ENCODE measurements around the gene GLT6D1.

Gene GLT6D1, protein sequence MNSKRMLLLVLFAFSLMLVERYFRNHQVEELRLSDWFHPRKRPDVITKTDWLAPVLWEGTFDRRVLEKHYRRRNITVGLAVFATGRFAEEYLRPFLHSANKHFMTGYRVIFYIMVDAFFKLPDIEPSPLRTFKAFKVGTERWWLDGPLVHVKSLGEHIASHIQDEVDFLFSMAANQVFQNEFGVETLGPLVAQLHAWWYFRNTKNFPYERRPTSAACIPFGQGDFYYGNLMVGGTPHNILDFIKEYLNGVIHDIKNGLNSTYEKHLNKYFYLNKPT

GRCh38 chr9:135639196-135639595 lies at the start of gene GLT6D1:
Gene GLT6D1 (minus strand): TSS chr9:135639540. CDS start chr9:135639187, 353 bp downstream.
- no peak within 1 kb of the TSS for H3K9ac ChIP-seq (ENCODE audit: low read length in 2 of 2)
- no peak within 1 kb of the TSS for H3K4me3 ChIP-seq (ENCODE audit: low read length in 2 of 2)
- H3K9me3 ChIP-seq (ENCODE audit: control insufficient read depth in 2 of 2, low read length in 2 of 2) = peaks cover 0 to under 1% of the 10 kb centered on the region in 2 donors
- peaks cover 0 to 13% of the 10 kb centered on the region in 2 donors for H3K27me3 ChIP-seq (ENCODE audit: control insufficient read depth in 1 of 2, insufficient read depth in 2 of 2, low read length in 2 of 2)
- no peaks in the 10 kb centered on the region for H3K4me1 ChIP-seq (ENCODE audit: control insufficient read depth, insufficient read depth, low read length)
- no peaks in the 10 kb centered on the region for H3K36me3 ChIP-seq (ENCODE audit: control insufficient read depth in 2 of 2, insufficient read depth in 2 of 2, low read length in 2 of 2)
- no peak within 1 kb of the TSS for H3K27ac ChIP-seq (ENCODE audit: low read length)

DNA sequence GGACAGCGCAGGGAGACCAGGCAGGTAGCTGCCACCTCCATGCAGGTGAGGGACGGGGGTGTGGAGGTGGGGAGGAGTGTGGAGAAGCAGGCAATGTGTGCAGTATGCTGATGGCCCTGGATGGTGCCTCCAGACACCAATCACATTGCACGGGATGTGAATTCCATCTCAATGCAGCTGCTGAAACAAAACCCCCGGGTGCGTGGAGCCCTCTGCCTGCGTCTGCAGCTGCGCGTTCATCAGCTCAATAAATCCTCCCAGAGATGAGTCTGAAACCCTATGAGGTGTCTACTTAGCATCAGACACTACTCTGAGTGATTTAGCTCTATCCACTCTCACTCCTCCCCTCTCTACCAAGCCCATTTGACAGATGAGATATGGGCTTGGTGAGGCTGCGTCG lies 49.7 kb upstream of the GLT6D1 start:
- H3K4me1 ChIP-seq (ENCODE audit: control insufficient read depth, insufficient read depth, low read length) = no peaks in the 10 kb centered on the region
- H3K9me3 ChIP-seq (ENCODE audit: control insufficient read depth in 2 of 2, low read length in 2 of 2) = no peaks in the 10 kb centered on the region
- peaks cover 3 to 25% of the 10 kb centered on the region in 2 donors for H3K27me3 ChIP-seq (ENCODE audit: control insufficient read depth in 1 of 2, insufficient read depth in 2 of 2, low read length in 2 of 2)
- H3K27ac ChIP-seq (ENCODE audit: low read length) = no peak overlapping the region
- no peaks in the 10 kb centered on the region for H3K36me3 ChIP-seq (ENCODE audit: control insufficient read depth in 2 of 2, insufficient read depth in 2 of 2, low read length in 2 of 2)
- H3K9ac ChIP-seq (ENCODE audit: low read length in 2 of 2) = no peak overlapping the region
- H3K4me3 ChIP-seq (ENCODE audit: low read length in 2 of 2) = no peak overlapping the region

DNA sequence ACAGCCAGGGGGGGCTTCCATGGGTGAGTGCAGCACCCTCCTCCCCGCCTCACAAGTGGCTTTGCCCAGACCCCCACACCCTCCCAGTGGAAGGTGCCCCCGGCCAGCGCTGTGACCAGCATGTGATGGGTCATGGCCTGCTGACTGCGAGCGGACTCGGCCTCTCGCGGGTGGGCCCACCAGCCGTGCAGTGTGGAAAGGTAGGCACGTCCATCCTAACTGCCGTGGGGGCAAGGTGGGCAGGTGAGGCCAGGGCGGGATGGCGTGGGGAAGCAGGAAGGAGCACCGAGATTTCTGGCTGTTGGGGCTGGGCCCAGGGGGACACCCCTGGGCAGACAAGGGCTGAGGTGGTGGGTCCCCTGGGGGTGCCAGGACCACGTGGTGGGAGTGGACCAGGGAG lies 47.9 kb upstream of the GLT6D1 start:
- H3K9me3 ChIP-seq (ENCODE audit: control insufficient read depth in 2 of 2, low read length in 2 of 2) = no peaks in the 10 kb centered on the region
- H3K27me3 ChIP-seq (ENCODE audit: control insufficient read depth in 1 of 2, insufficient read depth in 2 of 2, low read length in 2 of 2) = peaks cover 9 to 30% of the 10 kb centered on the region in 2 donors
- no peaks in the 10 kb centered on the region for H3K4me1 ChIP-seq (ENCODE audit: control insufficient read depth, insufficient read depth, low read length)

DNA sequence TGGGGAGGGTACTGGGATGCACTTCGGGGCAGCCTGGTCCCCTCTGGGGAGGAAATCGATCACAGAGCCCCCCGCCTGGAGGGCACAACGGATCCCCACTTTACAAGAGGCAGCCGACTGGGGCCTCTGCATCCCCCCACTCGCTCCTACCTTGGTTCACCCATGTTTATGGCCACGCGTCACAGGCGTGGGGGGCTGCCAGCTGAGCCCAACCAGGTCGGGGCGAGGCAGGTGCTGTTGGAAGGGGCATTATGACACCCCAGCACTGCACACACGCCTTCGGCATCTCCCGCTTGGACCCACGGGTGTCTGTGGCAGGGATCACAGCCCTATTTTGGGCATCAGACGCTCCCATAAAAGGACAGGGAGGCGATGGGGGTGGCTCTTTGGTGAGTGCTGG lies 45.4 kb upstream of the GLT6D1 start:
- Histone ChIP-seq H3K4me3 (ENCODE audit: low read length in 2 of 2) (no peak overlapping the region), H3K9me3 (ENCODE audit: control insufficient read depth in 2 of 2, low read length in 2 of 2) (no peaks in the 10 kb centered on the region), H3K27me3 (ENCODE audit: control insufficient read depth in 1 of 2, insufficient read depth in 2 of 2, low read length in 2 of 2) (peaks cover 10 to 23% of the 10 kb centered on the region in 2 donors), H3K27ac (ENCODE audit: low read length) (no peak overlapping the region), H3K9ac (ENCODE audit: low read length in 2 of 2) (no peak overlapping the region), H3K36me3 (ENCODE audit: control insufficient read depth in 2 of 2, insufficient read depth in 2 of 2, low read length in 2 of 2) (no peaks in the 10 kb centered on the region), H3K4me1 (ENCODE audit: control insufficient read depth, insufficient read depth, low read length) (no peaks in the 10 kb centered on the region)

More for the DNA sequence above, 47.9 kb upstream of the GLT6D1 start:
- Histone ChIP-seq H3K27ac (ENCODE audit: low read length) (no peak overlapping the region), H3K4me3 (ENCODE audit: low read length in 2 of 2) (no peak overlapping the region), H3K36me3 (ENCODE audit: control insufficient read depth in 2 of 2, insufficient read depth in 2 of 2, low read length in 2 of 2) (no peaks in the 10 kb centered on the region), H3K9ac (ENCODE audit: low read length in 2 of 2) (no peak overlapping the region)

- no peak overlapping the region for H3K27ac ChIP-seq (ENCODE audit: low read length)
- H3K4me1 ChIP-seq (ENCODE audit: control insufficient read depth, insufficient read depth, low read length) = no peaks in the 10 kb centered on the region
- H3K36me3 ChIP-seq (ENCODE audit: control insufficient read depth in 2 of 2, insufficient read depth in 2 of 2, low read length in 2 of 2) = no peaks in the 10 kb centered on the region
- H3K27me3 ChIP-seq (ENCODE audit: control insufficient read depth in 1 of 2, insufficient read depth in 2 of 2, low read length in 2 of 2) = peaks cover 10 to 20% of the 10 kb centered on the region in 2 donors
- no peak overlapping the region for H3K9ac ChIP-seq (ENCODE audit: low read length in 2 of 2)
- no peaks in the 10 kb centered on the region for H3K9me3 ChIP-seq (ENCODE audit: control insufficient read depth in 2 of 2, low read length in 2 of 2)
- no peak overlapping the region for H3K4me3 ChIP-seq (ENCODE audit: low read length in 2 of 2)
Observed at GRCh38 chr9:135683401-135684034, 44.2 kb upstream of the GLT6D1 start.

- H3K27me3 ChIP-seq (ENCODE audit: control insufficient read depth in 1 of 2, insufficient read depth in 2 of 2, low read length in 2 of 2) = peaks cover 10 to 13% of the 10 kb centered on the region in 2 donors
- no peaks in the 10 kb centered on the region for H3K36me3 ChIP-seq (ENCODE audit: control insufficient read depth in 2 of 2, insufficient read depth in 2 of 2, low read length in 2 of 2)
- H3K4me1 ChIP-seq (ENCODE audit: control insufficient read depth, insufficient read depth, low read length) = no peaks in the 10 kb centered on the region
- H3K4me3 ChIP-seq (ENCODE audit: low read length in 2 of 2) = no peak overlapping the region
- no peak overlapping the region for H3K9ac ChIP-seq (ENCODE audit: low read length in 2 of 2)
- no peaks in the 10 kb centered on the region for H3K9me3 ChIP-seq (ENCODE audit: control insufficient read depth in 2 of 2, low read length in 2 of 2)
- no peak overlapping the region for H3K27ac ChIP-seq (ENCODE audit: low read length)
Observed at GRCh38 chr9:135681161-135681560, 41.8 kb upstream of the GLT6D1 start.

- Histone ChIP-seq H3K9me3 (ENCODE audit: control insufficient read depth in 2 of 2, low read length in 2 of 2) (no peaks in the 10 kb centered on the region), H3K27me3 (ENCODE audit: control insufficient read depth in 1 of 2, insufficient read depth in 2 of 2, low read length in 2 of 2) (peaks cover 10 to 13% of the 10 kb centered on the region in 2 donors), H3K27ac (ENCODE audit: low read length) (no peak overlapping the region), H3K4me1 (ENCODE audit: control insufficient read depth, insufficient read depth, low read length) (no peaks in the 10 kb centered on the region), H3K9ac (ENCODE audit: low read length in 2 of 2) (no peak overlapping the region), H3K4me3 (ENCODE audit: low read length in 2 of 2) (no peak overlapping the region), H3K36me3 (ENCODE audit: control insufficient read depth in 2 of 2, insufficient read depth in 2 of 2, low read length in 2 of 2) (no peaks in the 10 kb centered on the region)
Observed at GRCh38 chr9:135680056-135680455, 40.7 kb upstream of the GLT6D1 start.

- no peaks in the 10 kb centered on the region for H3K9me3 ChIP-seq (ENCODE audit: control insufficient read depth in 2 of 2, low read length in 2 of 2)
- no peak overlapping the region for H3K9ac ChIP-seq (ENCODE audit: low read length in 2 of 2)
- no peak overlapping the region for H3K27ac ChIP-seq (ENCODE audit: low read length)
- H3K36me3 ChIP-seq (ENCODE audit: control insufficient read depth in 2 of 2, insufficient read depth in 2 of 2, low read length in 2 of 2) = no peaks in the 10 kb centered on the region
- H3K4me3 ChIP-seq (ENCODE audit: low read length in 2 of 2) = no peak overlapping the region
- no peaks in the 10 kb centered on the region for H3K4me1 ChIP-seq (ENCODE audit: control insufficient read depth, insufficient read depth, low read length)
- H3K27me3 ChIP-seq (ENCODE audit: control insufficient read depth in 1 of 2, insufficient read depth in 2 of 2, low read length in 2 of 2) = peaks cover 3 to 4% of the 10 kb centered on the region in 2 donors
Observed at GRCh38 chr9:135678236-135679017, 39.1 kb upstream of the GLT6D1 start.

DNA sequence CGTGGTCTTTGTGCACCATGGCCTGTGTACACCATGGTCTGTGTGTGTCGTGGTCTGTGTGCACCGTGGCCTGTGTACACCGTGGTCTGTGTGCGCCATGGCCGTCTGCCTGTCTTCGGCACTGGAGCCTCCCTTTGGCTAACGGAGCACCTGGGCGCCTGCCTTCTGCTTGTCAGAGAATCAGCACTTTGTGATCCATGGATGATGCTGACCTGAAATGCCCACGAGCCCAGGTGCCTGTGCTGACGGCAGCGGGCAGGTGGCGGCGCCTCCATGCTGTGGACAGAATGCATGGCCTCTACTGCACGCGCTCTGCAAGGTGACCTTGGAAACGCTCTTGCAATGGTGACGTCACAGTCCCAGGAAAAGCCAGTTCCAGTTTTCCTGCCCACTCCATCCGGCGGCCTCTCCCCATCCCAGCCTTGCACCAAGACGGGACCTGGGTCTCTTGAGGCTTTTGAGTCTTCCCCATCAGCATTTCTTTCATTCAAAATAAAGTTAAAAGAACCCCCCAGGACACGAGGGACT lies 38.4 kb upstream of the GLT6D1 start:
- H3K4me3 ChIP-seq (ENCODE audit: low read length in 2 of 2) = no peak overlapping the region
- peaks cover 3 to 5% of the 10 kb centered on the region in 2 donors for H3K27me3 ChIP-seq (ENCODE audit: control insufficient read depth in 1 of 2, insufficient read depth in 2 of 2, low read length in 2 of 2)
- H3K4me1 ChIP-seq (ENCODE audit: control insufficient read depth, insufficient read depth, low read length) = no peaks in the 10 kb centered on the region
- no peaks in the 10 kb centered on the region for H3K36me3 ChIP-seq (ENCODE audit: control insufficient read depth in 2 of 2, insufficient read depth in 2 of 2, low read length in 2 of 2)
- H3K27ac ChIP-seq (ENCODE audit: low read length) = no peak overlapping the region
- H3K9ac ChIP-seq (ENCODE audit: low read length in 2 of 2) = no peak overlapping the region
- H3K9me3 ChIP-seq (ENCODE audit: control insufficient read depth in 2 of 2, low read length in 2 of 2) = no peaks in the 10 kb centered on the region

DNA sequence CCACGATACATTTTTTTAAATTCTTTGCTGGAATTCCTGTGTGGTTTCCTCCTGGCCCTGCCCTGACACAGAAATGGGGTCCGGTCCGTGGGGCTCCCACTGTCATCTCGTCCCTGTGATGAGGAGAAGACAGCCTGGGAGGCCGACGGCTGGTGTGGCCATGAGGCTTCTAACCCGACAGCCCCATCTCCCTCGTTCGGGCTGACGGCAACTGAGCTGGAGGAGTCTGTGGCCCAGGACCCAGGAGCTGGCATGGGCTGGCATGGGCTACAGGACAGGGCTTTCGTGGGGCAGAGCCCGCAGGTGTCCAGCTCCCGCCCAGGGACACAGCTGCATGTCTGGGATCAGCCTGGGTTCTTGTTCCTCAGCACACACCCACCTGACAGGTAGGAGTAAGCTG lies 37.6 kb upstream of the GLT6D1 start:
- H3K4me3 ChIP-seq (ENCODE audit: low read length in 2 of 2) = no peak overlapping the region
- no peak overlapping the region for H3K9ac ChIP-seq (ENCODE audit: low read length in 2 of 2)
- no peaks in the 10 kb centered on the region for H3K36me3 ChIP-seq (ENCODE audit: control insufficient read depth in 2 of 2, insufficient read depth in 2 of 2, low read length in 2 of 2)
- no peak overlapping the region for H3K27ac ChIP-seq (ENCODE audit: low read length)
- no peaks in the 10 kb centered on the region for H3K4me1 ChIP-seq (ENCODE audit: control insufficient read depth, insufficient read depth, low read length)
- H3K9me3 ChIP-seq (ENCODE audit: control insufficient read depth in 2 of 2, low read length in 2 of 2) = no peaks in the 10 kb centered on the region
- H3K27me3 ChIP-seq (ENCODE audit: control insufficient read depth in 1 of 2, insufficient read depth in 2 of 2, low read length in 2 of 2) = peaks cover 0 to 2% of the 10 kb centered on the region in 2 donors
